Rectal smooth muscle tissue (tissue), 1 donor: ENCODE results near the gene ZWINT.

Experiments
- H3K27ac ChIP-seq: one replicate; pipeline ENCODE4 v1.7.0; 2013; ENCODE audit warnings: low read depth, low read length, inconsistent platforms
- H3K27me3 ChIP-seq: one replicate; pipeline ENCODE4 v1.7.0; 2013; ENCODE audit warnings: low read length; ENCODE audit not compliant: control insufficient read depth, insufficient read depth
- H3K36me3 ChIP-seq: one replicate; pipeline ENCODE4 v1.7.0; 2013; ENCODE audit warnings: low read length; ENCODE audit not compliant: control insufficient read depth, insufficient read depth
- H3K4me1 ChIP-seq: one replicate; pipeline ENCODE4 v1.7.0; 2013; ENCODE audit warnings: low read length; ENCODE audit not compliant: control insufficient read depth, insufficient read depth
- H3K4me3 ChIP-seq: one replicate; pipeline ENCODE4 v1.7.0; 2013; ENCODE audit warnings: low read length
- H3K9ac ChIP-seq: one replicate; pipeline ENCODE4 v1.7.0; 2013; ENCODE audit warnings: low read length

The ZWINT gene

GRCh38 chr10:56327118-56327517 lies 33.9 kb downstream of the ZWINT start:
- Histone ChIP-seq H3K4me3 (no peak overlapping the region), H3K9ac (no peak overlapping the region), H3K36me3 (no peaks in the 10 kb centered on the region), H3K27me3 (no peaks in the 10 kb centered on the region), H3K4me1 (no peaks in the 10 kb centered on the region), H3K27ac (no peak overlapping the region)

GRCh38 chr10:56319386-56319785 lies 41.7 kb downstream of the ZWINT start:
- no peaks in the 10 kb centered on the region for H3K4me1 ChIP-seq
- H3K9ac ChIP-seq = no peak overlapping the region
- no peaks in the 10 kb centered on the region for H3K27me3 ChIP-seq
- no peak overlapping the region for H3K4me3 ChIP-seq
- H3K36me3 ChIP-seq = no peaks in the 10 kb centered on the region
- H3K27ac ChIP-seq = no peak overlapping the region

GRCh38 chr10:56318816-56319215 lies 42.2 kb downstream of the ZWINT start:
- Histone ChIP-seq H3K36me3 (no peaks in the 10 kb centered on the region), H3K27ac (no peak overlapping the region), H3K27me3 (no peaks in the 10 kb centered on the region), H3K4me3 (no peak overlapping the region), H3K9ac (no peak overlapping the region), H3K4me1 (no peaks in the 10 kb centered on the region)

GRCh38 chr10:56317603-56318002 lies 43.5 kb downstream of the ZWINT start:
- H3K27me3 ChIP-seq = no peaks in the 10 kb centered on the region
- no peak overlapping the region for H3K4me3 ChIP-seq
- no peaks in the 10 kb centered on the region for H3K4me1 ChIP-seq
- no peaks in the 10 kb centered on the region for H3K36me3 ChIP-seq
- no peak overlapping the region for H3K27ac ChIP-seq
- H3K9ac ChIP-seq = no peak overlapping the region

- Histone ChIP-seq H3K4me1 (no peaks in the 10 kb centered on the region), H3K9ac (no peak overlapping the region), H3K27ac (no peak overlapping the region), H3K27me3 (no peaks in the 10 kb centered on the region), H3K4me3 (no peak overlapping the region), H3K36me3 (no peaks in the 10 kb centered on the region)
Measured at GRCh38 chr10:56316603-56317002, 44.5 kb downstream of the ZWINT start.
